ENCODE measurements around the gene RNF213. TPM values are rescaled to one million over a fixed set of nuclear protein-coding genes. Genes with fewer than 3 reads are reported as not detected.

Gene RNF213
- total and polyA plus RNA-seq, 10 of the 15 experiments (the other 5 are each of a cell fraction or from before 2014, with no cell fraction given): 18.6 to 145 (median 65.8) TPM

GRCh38 chr17:80219763-80220053 lies 40.9 kb upstream of the RNF213 start (continued):
- TF ChIP-seq USF2 (IDR thresholded peaks at IDR 0.05; ENCODE audit: borderline replicate concordance, low read depth, low read length) (no peak), MXI1 (IDR thresholded peaks at IDR 0.05; ENCODE audit: low read depth, low read length) (0 out of 2 replicates have a peak, but pooled peaks have one; percentile 11), KDM1A (IDR thresholded peaks at IDR 0.05; ENCODE audit: borderline replicate concordance) (no peak)

GRCh38 chr17:80220054-80220735 lies 40.5 kb upstream of the RNF213 start, which contains the start of the genes SGSH and SLC26A11:
SGSH (minus strand) TSS chr17:80220333; CDS start chr17:80220313, 20 bp downstream.
SLC26A11 (plus strand) TSS chr17:80220427; CDS start chr17:80221561, 1,134 bp downstream.
- Histone ChIP-seq H4K20me1 (ENCODE audit: control insufficient read depth, insufficient read depth) (no peaks in the 10 kb centered on the region; the same call in 1 of the 2 replicates), H3K4me2 (ENCODE audit: control insufficient read depth, insufficient read depth) (peak within 1 kb of the TSS; percentile 90), H3K79me2 (ENCODE audit: control insufficient read depth, insufficient read depth, low read length) (peaks cover 4% of the 10 kb centered on the region), H3K4me1 (ENCODE audit: control insufficient read depth, insufficient read depth, low read length) (peaks cover 4% of the 10 kb centered on the region), H3K4me3 (peak within 1 kb of the TSS; percentile 94), H3K36me3 (ENCODE audit: control insufficient read depth in 2 of 2, insufficient read depth in 2 of 2, low read length in 1 of 2) (peaks cover 0 to 5% of the 10 kb centered on the region in 2 experiments; a peak in 2 of 4 replicates), H3K9me3 (replicated peaks; ENCODE audit: control insufficient read depth, insufficient read depth, low read length) (no peaks in the 10 kb centered on the region), H3K27ac (ENCODE audit: control insufficient read depth, insufficient read depth) (peak within 1 kb of the TSS; percentile 75), H2AFZ (ENCODE audit: control insufficient read depth, low read depth, low read length) (peak within 1 kb of the TSS; percentile 78), H3K27me3 (replicated peaks in 1 of 2; ENCODE audit: control insufficient read depth in 2 of 2, insufficient read depth in 2 of 2, low read length in 1 of 2) (no peaks in the 10 kb centered on the region), H3K9ac (ENCODE audit: control insufficient read depth, insufficient read depth, low read length) (peak within 1 kb of the TSS; percentile 80)
- ATAC-seq: peak; percentile 85
- ChIA-PET POLR2A (interaction anchor here (0.6 to 1.5 kb wide), 5 partner anchors 14 to 519 kb away, joined by 3 to 4 read pairs (median 3); no protein-coding TSS in a partner anchor), CTCF (no interaction called here), SMC1A (ENCODE audit: uncharacterized antibody, unreplicated experiment) (interaction anchor here (1.0 to 2.0 kb wide), 2 partner anchors 24 to 46 kb away, joined by 4 to 8 read pairs; no protein-coding TSS in a partner anchor), RAD21 (ENCODE audit: unreplicated experiment) (interaction anchor here (2.2 kb wide), 1 partner anchor 43 kb away, joined by 10 read pairs; no protein-coding TSS in a partner anchor)
- no peak for FAIRE-seq
- intact Hi-C loops (cut with micrococcal nuclease; ENCODE audit: unreplicated experiment): no loop called here
- DNase-seq (ENCODE audit: low read depth, low spot score): no peak
- no TSS peak for BruUV-seq (replicated peaks)
- in situ Hi-C loops (cut with MboI): no loop called here
- WGBS (ENCODE audit: insufficient coverage, insufficient replicate concordance, low lambda C conversion rate, missing lambda C conversion rate): 2% methylated on average over 28 of the region's 77 CpGs
- TF ChIP-seq DPF2 (IDR thresholded peaks at IDR 0.05) (peak; percentile 28; the same call in 1 of the 2 replicates), YY1 (IDR thresholded peaks at IDR 0.05; ENCODE audit: low read depth, low read length) (peak; percentile 74), IRF4 (IDR thresholded peaks at IDR 0.05; ENCODE audit: low read depth, low read length) (no peak), CREB1 (IDR thresholded peaks at IDR 0.05; ENCODE audit: low read depth) (no peak), ATF2 (IDR thresholded peaks at IDR 0.05; ENCODE audit: low read length) (no peak), RBBP5 (conservative IDR thresholded peaks at IDR 0.05) (no peak), BACH1 (IDR thresholded peaks at IDR 0.05; ENCODE audit: borderline replicate concordance) (no peak), POU2F2 (IDR thresholded peaks at IDR 0.05; ENCODE audit: borderline replicate concordance, low read depth, low read length) (no peak), IKZF2 (IDR thresholded peaks at IDR 0.05) (no peak), KAT2A (conservative IDR thresholded peaks at IDR 0.05; ENCODE audit: control insufficient read depth, low read depth, low read length) (no peak), SIN3A (IDR thresholded peaks at IDR 0.05; ENCODE audit: low read depth, low read length) (no peak), CBX5 (IDR thresholded peaks at IDR 0.05; ENCODE audit: low read depth) (no peak), CHD2 (IDR thresholded peaks at IDR 0.05; ENCODE audit: borderline replicate concordance, low read depth, low read length) (no peak), LARP7 (IDR thresholded peaks at IDR 0.05) (peak; percentile 39; the same call in 1 of the 2 replicates), IRF3 (IDR thresholded peaks at IDR 0.05) (no peak), NR2C1 (IDR thresholded peaks at IDR 0.05) (no peak), ELK1 (IDR thresholded peaks at IDR 0.05; ENCODE audit: low read depth, low read length) (no peak)

All from GM12878 (cell line).